HCT116 (cell line): Measurements from ENCODE around the gene CAST. TPM values are rescaled to one million over a fixed set of nuclear protein-coding genes. Genes with fewer than 3 reads are reported as not detected.

Experiments used
- ATAC-seq: fragments of 200-7000 bp; cut with Tn5 transposase; 2 replicates; pipeline ENCODE4 v1.9.1; 2020; ENCODE audit warnings: mild to moderate bottlenecking, moderate library complexity
- BruUV-seq: library from RNA; stranded (reverse); fragments of 400-500 nt; replicated peaks from 2 replicates; lab custom pipeline; 2021; lab: Mats Ljungman, UMichigan
- CTCF ChIA-PET: fragments of 300-600 bp; sonication (Branson Sonifier 250); formaldehyde crosslinking; loops from one replicate; lab custom pipeline; 2021; ENCODE audit warnings: antibody characterized with exemption; lab: Charles Lee
- POLR2A ChIA-PET: fragments of 300-600, 350-600 bp; sonication (Branson Sonifier 250); formaldehyde crosslinking; loops from one replicate; lab custom pipeline; 2021; ENCODE audit warnings: antibody characterized with exemption; lab: Charles Lee
- RAD21 ChIA-PET, 2 experiments: fragments of 300-600 bp; sonication (Branson Sonifier 250); formaldehyde crosslinking; loops; one replicate each; lab custom pipeline; 2023; ENCODE audit warnings: low total read pairs in 2 of 2; ENCODE audit not compliant: uncharacterized antibody in 2 of 2, unreplicated experiment in 2 of 2, low non-redundant PET in 1 of 2; lab: Charles Lee
- DNase-seq: peaks from one replicate; pipeline ENCODE4 v3.0.0-alpha.2; 2010; ENCODE audit warnings: low read depth, low spot score
- H2AFZ ChIP-seq: fragments of 200-600 bp; shearing (Covaris generic), sonication (generic); 2 replicates; pipeline ENCODE4 v1.6.1; 2017; ENCODE audit warnings: low read depth, mixed run types, mixed read lengths, antibody characterized with exemption, low read length; ENCODE audit not compliant: poor library complexity, severe bottlenecking
- H3K27ac ChIP-seq: 2 replicates; pipeline ENCODE4 v1.5.1; 2012; ENCODE audit warnings: low read depth, low read length
- H3K27me3 ChIP-seq: fragments of 200-600 bp; sonication (generic); 2 replicates; pipeline ENCODE4 v1.6.1; 2016; ENCODE audit warnings: mixed run types, low read length, mixed read lengths; ENCODE audit not compliant: insufficient read depth
- H3K36me3 ChIP-seq, 2 experiments: fragments of 200-500 bp in 1 of 2; fragments of 200-600 bp in 1 of 2; sonication (Bioruptor generic) in 1 of 2; sonication (generic) in 1 of 2; 2 replicates each; pipeline versions ENCODE4 v1.5.1 to v1.6.1; 2014 to 2016; ENCODE audit warnings: low read length in 2 of 2, inconsistent platforms in 1 of 2, mixed read lengths in 1 of 2, mixed run types in 1 of 2; ENCODE audit not compliant: insufficient read depth in 2 of 2, control insufficient read depth in 1 of 2
- H3K4me1 ChIP-seq, 2 experiments: fragments of 200-600 bp in 1 of 2; sonication (generic) in 1 of 2; 2 replicates each; pipeline versions ENCODE4 v1.5.1 to v1.6.1; 2012 to 2017; ENCODE audit warnings: low read length in 2 of 2, inconsistent platforms in 1 of 2, mild to moderate bottlenecking in 1 of 2, mixed read lengths in 1 of 2, mixed run types in 1 of 2, moderate library complexity in 1 of 2; ENCODE audit not compliant: insufficient read depth in 2 of 2, control insufficient read depth in 1 of 2
- H3K4me2 ChIP-seq: fragments of 200-600 bp; sonication (generic); 2 replicates; pipeline ENCODE4 v1.6.1; 2017; ENCODE audit warnings: mixed run types, low read length, mixed read lengths
- H3K4me3 ChIP-seq, 2 experiments: fragments of 200-600 bp in 1 of 2; sonication (generic) in 1 of 2; replicated peaks in 1 of 2; 2 replicates each; pipeline ENCODE4 v1.5.1; 2011 to 2016; ENCODE audit warnings: low read length in 2 of 2, control low read depth in 1 of 2, low read depth in 1 of 2, mild to moderate bottlenecking in 1 of 2, mixed read lengths in 1 of 2, mixed run types in 1 of 2
- H3K79me2 ChIP-seq: fragments of 200-600 bp; sonication (generic); 2 replicates; pipeline ENCODE4 v1.6.1; 2017; ENCODE audit warnings: mild to moderate bottlenecking, mixed run types, low read length, moderate library complexity, mixed read lengths; ENCODE audit not compliant: insufficient read depth
- H3K9ac ChIP-seq: fragments of 200-600 bp; sonication (generic); 2 replicates; pipeline ENCODE4 v1.6.1; 2016; ENCODE audit warnings: low read length, mixed read lengths
- H3K9me2 ChIP-seq: fragments of 200-600 bp; sonication (generic), shearing (Covaris generic); 2 replicates; pipeline ENCODE4 v1.6.1; 2017; ENCODE audit warnings: mixed run types, mild to moderate bottlenecking, moderate library complexity; ENCODE audit not compliant: insufficient read depth
- H3K9me3 ChIP-seq, 2 experiments: fragments of 200-500 bp in 1 of 2; fragments of 200-600 bp in 1 of 2; sonication (Bioruptor generic) in 1 of 2; sonication (generic) in 1 of 2; 2 replicates each; pipeline ENCODE4 v1.6.1; 2014 to 2017; ENCODE audit warnings: low read length in 2 of 2, mixed read lengths in 2 of 2, inconsistent platforms in 1 of 2, low read depth in 1 of 2, mild to moderate bottlenecking in 1 of 2, mixed run types in 1 of 2, moderate library complexity in 1 of 2; ENCODE audit not compliant: control insufficient read depth in 1 of 2, insufficient read depth in 1 of 2
- H4K20me1 ChIP-seq: fragments of 200-600 bp; sonication (generic), shearing (Covaris generic); 2 replicates; pipeline ENCODE4 v1.6.1; 2017; ENCODE audit warnings: mixed run types, mild to moderate bottlenecking, moderate library complexity; ENCODE audit not compliant: insufficient read depth
- ATF3 ChIP-seq: IDR thresholded peaks from 2 replicates; pipeline ENCODE4 v1.6.1; 2012
- CBX3 ChIP-seq: IDR thresholded peaks from 2 replicates; pipeline ENCODE4 v1.6.1; 2012; ENCODE audit warnings: low read depth
- CTCF ChIP-seq, 3 experiments: fragments of 200-600 bp in 1 of 3; sonication (generic) in 1 of 3; IDR thresholded peaks in 2 of 3; conservative IDR thresholded peaks in 1 of 3; 2 replicates each; pipeline ENCODE4 v1.5.1; 2012 to 2017; ENCODE audit warnings: low read depth in 2 of 3, low read length in 2 of 3, antibody characterized with exemption in 1 of 3, borderline replicate concordance in 1 of 3, control low read depth in 1 of 3, mild to moderate bottlenecking in 1 of 3, mixed read lengths in 1 of 3, mixed run types in 1 of 3, moderate library complexity in 1 of 3; ENCODE audit not compliant: insufficient read depth in 1 of 3
- EGR1 ChIP-seq: IDR thresholded peaks from 2 replicates; pipeline ENCODE4 v1.6.1; 2012; ENCODE audit warnings: low read depth
- POLR2A ChIP-seq: IDR thresholded peaks from 2 replicates; pipeline ENCODE4 v1.7.0; 2011; ENCODE audit warnings: borderline replicate concordance; ENCODE audit not compliant: insufficient read depth, insufficient read length; ENCODE audit errors: extremely low read depth
- POLR2AphosphoS5 ChIP-seq: IDR thresholded peaks from 2 replicates; pipeline ENCODE4 v1.6.1; 2011; ENCODE audit warnings: mild to moderate bottlenecking, low read depth, low read length, moderate library complexity
- SIN3A ChIP-seq: IDR thresholded peaks from 2 replicates; pipeline ENCODE4 v1.6.1; 2012; ENCODE audit warnings: low read depth
- SRF ChIP-seq: IDR thresholded peaks from 2 replicates; pipeline ENCODE4 v1.6.1; 2012; ENCODE audit warnings: low read depth
- TCF7L2 ChIP-seq: IDR thresholded peaks from 2 replicates; pipeline ENCODE4 v1.7.0; 2011; ENCODE audit warnings: borderline replicate concordance, inconsistent platforms; ENCODE audit not compliant: insufficient read depth, insufficient read length; ENCODE audit errors: extremely low read depth
- YY1 ChIP-seq: IDR thresholded peaks from 2 replicates; pipeline ENCODE4 v1.6.1; 2011; ENCODE audit warnings: low read length, low read depth, moderate library complexity, mild to moderate bottlenecking; ENCODE audit not compliant: insufficient replicate concordance; ENCODE audit errors: extremely low read depth
- ZFX ChIP-seq: fragments of 450-650 bp; IDR thresholded peaks from 2 replicates; pipeline ENCODE4 v1.6.1; 2017
- intact Hi-C: fragments of 100-400 bp; cut with micrococcal nuclease; formaldehyde crosslinking; loops from 2 replicates; pipeline ENCODE4 v1.10.0; 2022
- total RNA-seq: library from RNA; stranded (reverse); gene quantifications from one replicate; pipeline ENCODE4 v1.2.1, GENCODE V29; 2021; ENCODE audit not compliant: unreplicated experiment
- TF ChIP-seq, protein P1 (sequence below): IDR thresholded peaks from 2 replicates; pipeline ENCODE4 v1.6.1; 2011; ENCODE audit warnings: mild to moderate bottlenecking, low read length, moderate library complexity; ENCODE audit not compliant: insufficient replicate concordance; ENCODE audit errors: extremely low read depth
- TF ChIP-seq, protein P2 (sequence below): IDR thresholded peaks from 2 replicates; pipeline ENCODE4 v1.6.1; 2012

Gene CAST
- total RNA-seq, 1 experiment from 2014 or later, result 142 TPM

DNA sequence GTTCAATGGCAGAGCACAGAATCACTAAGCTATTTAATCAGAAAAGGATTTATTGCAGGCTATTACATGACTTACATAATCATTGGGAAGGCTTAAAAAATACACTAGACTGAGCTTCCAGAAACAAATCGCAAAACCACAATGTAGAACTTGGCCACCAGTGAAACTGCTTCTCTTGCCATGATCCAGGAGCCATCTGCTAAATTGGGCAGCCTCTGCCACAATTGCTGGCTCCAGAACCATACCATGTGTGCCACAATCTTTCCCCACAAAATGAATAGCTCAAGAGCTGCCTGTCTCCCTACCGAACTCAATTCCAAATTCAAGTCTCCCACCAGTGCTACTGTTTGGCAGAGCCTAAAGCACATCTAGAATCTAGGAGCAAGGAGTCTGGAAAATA is 155.3 kb downstream of the CAST start:
- ChIA-PET RAD21 (no interaction called here), CTCF (no interaction called here), POLR2A (interaction anchor here (0.9 kb wide), 1 partner anchor 9 kb away, joined by 4 read pairs; the partner anchor contains the start of gene ERAP1)
- Histone ChIP-seq H3K27ac (no peak overlapping the region), H3K9me2 (no peaks in the 10 kb centered on the region), H4K20me1 (no peaks in the 10 kb centered on the region), H3K79me2 (no peaks in the 10 kb centered on the region), H3K27me3 (no peaks in the 10 kb centered on the region), H3K9me3 (no peaks in the 10 kb centered on the region), H3K4me1 (no peaks in the 10 kb centered on the region), H3K9ac (no peak overlapping the region), H3K36me3 (no peaks in the 10 kb centered on the region), H2AFZ (no peak overlapping the region), H3K4me2 (no peak overlapping the region), H3K4me3 (no peak overlapping the region)
- BruUV-seq, result no TSS peak
- DNase-seq (no peak), ATAC-seq (no peak)
- intact Hi-C loops, result no loop called here
- TF ChIP-seq TCF7L2 (no peak), EGR1 (no peak), POLR2A (no peak), YY1 (no peak)
- TF ChIP-seq, protein P1, sequence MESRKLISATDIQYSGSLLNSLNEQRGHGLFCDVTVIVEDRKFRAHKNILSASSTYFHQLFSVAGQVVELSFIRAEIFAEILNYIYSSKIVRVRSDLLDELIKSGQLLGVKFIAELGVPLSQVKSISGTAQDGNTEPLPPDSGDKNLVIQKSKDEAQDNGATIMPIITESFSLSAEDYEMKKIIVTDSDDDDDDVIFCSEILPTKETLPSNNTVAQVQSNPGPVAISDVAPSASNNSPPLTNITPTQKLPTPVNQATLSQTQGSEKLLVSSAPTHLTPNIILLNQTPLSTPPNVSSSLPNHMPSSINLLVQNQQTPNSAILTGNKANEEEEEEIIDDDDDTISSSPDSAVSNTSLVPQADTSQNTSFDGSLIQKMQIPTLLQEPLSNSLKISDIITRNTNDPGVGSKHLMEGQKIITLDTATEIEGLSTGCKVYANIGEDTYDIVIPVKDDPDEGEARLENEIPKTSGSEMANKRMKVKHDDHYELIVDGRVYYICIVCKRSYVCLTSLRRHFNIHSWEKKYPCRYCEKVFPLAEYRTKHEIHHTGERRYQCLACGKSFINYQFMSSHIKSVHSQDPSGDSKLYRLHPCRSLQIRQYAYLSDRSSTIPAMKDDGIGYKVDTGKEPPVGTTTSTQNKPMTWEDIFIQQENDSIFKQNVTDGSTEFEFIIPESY, result no peak

DNA sequence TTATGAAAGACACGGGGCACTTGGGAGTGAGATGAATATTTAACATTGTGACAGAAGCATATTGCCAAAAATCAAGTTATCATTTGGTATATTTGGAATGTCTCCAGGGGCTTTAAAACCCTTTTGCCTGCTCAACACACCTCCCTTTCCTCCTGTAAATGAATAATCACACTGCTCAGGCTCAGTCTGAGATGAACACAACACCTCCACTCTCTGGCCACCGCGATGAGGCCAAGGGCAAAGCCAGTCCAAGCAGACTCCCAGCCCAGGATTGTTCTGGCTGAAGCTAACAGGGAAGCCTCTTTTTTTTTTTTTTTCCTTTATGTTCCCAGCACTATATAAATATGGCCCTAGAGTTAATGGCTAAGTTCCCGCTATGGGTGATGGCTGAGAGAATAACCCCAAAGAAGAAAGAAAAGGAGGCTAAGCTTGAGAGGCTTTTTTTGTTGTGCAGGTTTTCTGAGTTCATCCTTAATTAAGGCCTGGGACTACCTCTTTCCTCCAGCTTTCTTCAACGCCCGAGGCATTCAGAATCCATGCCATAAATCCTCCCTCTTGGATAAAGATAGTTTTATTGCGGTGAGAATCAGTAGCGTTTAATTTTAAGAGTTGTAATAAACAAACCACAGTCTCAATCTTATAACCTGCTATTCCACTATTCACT is 156.1 kb downstream of the CAST start:
- ATAC-seq (no peak), DNase-seq (no peak)
- ChIA-PET POLR2A (no interaction called here), RAD21 (no interaction called here), CTCF (no interaction called here)
- no peaks in the 10 kb centered on the region for H3K79me2 ChIP-seq
- no peak overlapping the region for H3K27ac ChIP-seq
- no peak overlapping the region for H2AFZ ChIP-seq
- no peak overlapping the region for H3K4me3 ChIP-seq
- H3K4me1 ChIP-seq, result no peaks in the 10 kb centered on the region
- H4K20me1 ChIP-seq, result no peaks in the 10 kb centered on the region
- intact Hi-C loops, result no loop called here
- H3K36me3 ChIP-seq, result no peaks in the 10 kb centered on the region
- no peak overlapping the region for H3K9ac ChIP-seq
- no peaks in the 10 kb centered on the region for H3K27me3 ChIP-seq
- H3K9me2 ChIP-seq, result no peaks in the 10 kb centered on the region
- BruUV-seq, result no TSS peak
- H3K9me3 ChIP-seq, result no peaks in the 10 kb centered on the region
- no peak overlapping the region for H3K4me2 ChIP-seq
- TF ChIP-seq SRF (no peak), POLR2AphosphoS5 (no peak), SIN3A (no peak), CTCF (IDR thresholded peaks at IDR 0.05 in 2 of 3, conservative IDR thresholded peaks at IDR 0.05 in 1 of 3; ENCODE audit: borderline replicate concordance in 1 of 3, insufficient read depth in 1 of 3, low read depth in 2 of 3, low read length in 2 of 3) (no peak), ATF3 (no peak), ZFX (no peak), POLR2A (no peak), CBX3 (no peak)
- TF ChIP-seq, protein P2, sequence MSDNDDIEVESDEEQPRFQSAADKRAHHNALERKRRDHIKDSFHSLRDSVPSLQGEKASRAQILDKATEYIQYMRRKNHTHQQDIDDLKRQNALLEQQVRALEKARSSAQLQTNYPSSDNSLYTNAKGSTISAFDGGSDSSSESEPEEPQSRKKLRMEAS, result no peak
- TF ChIP-seq, protein P1, result no peak
